BLaER1 (cell line): ENCODE results near the gene LIPJ.
A peak's percentile ranks its signal among the peaks of the same experiment; 100 is the strongest.

ENCODE experiments used
- H3K27ac ChIP-seq: shearing (Covaris generic); formaldehyde crosslinking; 2 replicates; pipeline ENCODE4 v1.8.1; 2022
- H3K27me3 ChIP-seq: shearing (Covaris generic); formaldehyde crosslinking; 2 replicates; pipeline ENCODE4 v1.8.1; 2022
- H3K36me3 ChIP-seq: shearing (Covaris generic); formaldehyde crosslinking; 2 replicates; pipeline ENCODE4 v1.8.1; 2022
- H3K4me1 ChIP-seq: shearing (Covaris generic); formaldehyde crosslinking; 2 replicates; pipeline ENCODE4 v1.8.1; 2022
- H3K4me2 ChIP-seq: shearing (Covaris generic); formaldehyde crosslinking; 2 replicates; pipeline ENCODE4 v1.8.1; 2022
- H3K4me3 ChIP-seq: shearing (Covaris generic); formaldehyde crosslinking; 2 replicates; pipeline ENCODE4 v1.8.1; 2022
- H3K9ac ChIP-seq: shearing (Covaris generic); formaldehyde crosslinking; 2 replicates; pipeline ENCODE4 v1.8.1; 2022
- H3K9me3 ChIP-seq: shearing (Covaris generic); formaldehyde crosslinking; 2 replicates; pipeline ENCODE4 v1.8.1; 2022
- H4K20me1 ChIP-seq: shearing (Covaris generic); formaldehyde crosslinking; 2 replicates; pipeline ENCODE4 v1.8.1; 2022
- Cebpa-rat ChIP-seq: shearing (Covaris generic); IDR thresholded peaks from 2 replicates; pipeline ENCODE4 v1.8.1; 2022

LIPJ gene

GRCh38 chr10:88553116-88553752 lies 33.3 kb upstream of the LIPJ start:
- Histone ChIP-seq H3K27me3 (no peaks in the 10 kb centered on the region), H3K27ac (no peak overlapping the region), H3K4me1 (no peaks in the 10 kb centered on the region), H3K4me2 (no peak overlapping the region), H3K4me3 (no peak overlapping the region), H3K36me3 (no peaks in the 10 kb centered on the region), H3K9me3 (no peaks in the 10 kb centered on the region), H3K9ac (no peak overlapping the region), H4K20me1 (no peaks in the 10 kb centered on the region)
- no peak for TF ChIP-seq Cebpa-rat

GRCh38 chr10:88555190-88555908 lies 31.2 kb upstream of the LIPJ start:
- TF ChIP-seq Cebpa-rat = peak; percentile 61
- Histone ChIP-seq H3K9me3 (no peaks in the 10 kb centered on the region), H3K27ac (no peak overlapping the region), H3K27me3 (no peaks in the 10 kb centered on the region), H3K4me3 (no peak overlapping the region), H4K20me1 (no peaks in the 10 kb centered on the region), H3K9ac (no peak overlapping the region), H3K4me2 (no peak overlapping the region), H3K36me3 (no peaks in the 10 kb centered on the region), H3K4me1 (no peaks in the 10 kb centered on the region)

- H4K20me1 ChIP-seq = no peaks in the 10 kb centered on the region
- H3K27ac ChIP-seq = no peak overlapping the region
- no peaks in the 10 kb centered on the region for H3K4me1 ChIP-seq
- no peaks in the 10 kb centered on the region for H3K36me3 ChIP-seq
- H3K9me3 ChIP-seq = no peaks in the 10 kb centered on the region
- H3K4me3 ChIP-seq = no peak overlapping the region
- no peaks in the 10 kb centered on the region for H3K27me3 ChIP-seq
- H3K4me2 ChIP-seq = no peak overlapping the region
- H3K9ac ChIP-seq = no peak overlapping the region
- no peak for TF ChIP-seq Cebpa-rat
These were observed 29.3 kb upstream of the LIPJ start for GRCh38 chr10:88557256-88557655.

DNA sequence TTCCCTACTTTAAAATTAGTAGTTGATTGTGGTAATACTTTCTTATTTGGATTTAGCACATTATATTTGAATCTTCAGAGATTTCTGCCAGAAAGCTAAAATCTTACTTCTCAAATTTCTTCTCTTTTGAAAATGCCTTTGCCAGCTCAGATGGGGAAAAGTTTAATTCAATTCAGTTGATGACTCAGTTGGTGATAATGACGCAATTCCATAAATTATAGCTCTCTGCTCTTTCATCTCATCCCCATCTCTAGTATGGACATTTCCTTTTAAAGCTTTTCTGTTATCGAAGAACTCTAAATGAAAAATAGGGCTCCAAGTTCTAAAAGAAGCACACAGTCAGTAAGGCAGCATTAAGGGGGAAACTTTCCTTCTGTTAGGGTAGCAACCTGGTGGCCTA lies 28.9 kb upstream of the LIPJ start:
- TF ChIP-seq Cebpa-rat = no peak

GRCh38 chr10:88562152-88562551 lies 24.4 kb upstream of the LIPJ start:
- H3K4me2 ChIP-seq = no peak overlapping the region
- no peaks in the 10 kb centered on the region for H4K20me1 ChIP-seq
- TF ChIP-seq Cebpa-rat = no peak

More for the DNA sequence above, 28.9 kb upstream of the LIPJ start:
- Histone ChIP-seq H3K4me1 (no peaks in the 10 kb centered on the region), H3K9ac (no peak overlapping the region), H3K9me3 (no peaks in the 10 kb centered on the region), H4K20me1 (no peaks in the 10 kb centered on the region), H3K4me2 (no peak overlapping the region), H3K27me3 (no peaks in the 10 kb centered on the region), H3K27ac (no peak overlapping the region), H3K36me3 (no peaks in the 10 kb centered on the region), H3K4me3 (no peak overlapping the region)

GRCh38 chr10:88565072-88565471 lies 21.5 kb upstream of the LIPJ start:
- Histone ChIP-seq H3K27me3 (no peaks in the 10 kb centered on the region), H3K4me2 (no peak overlapping the region), H3K27ac (no peak overlapping the region), H3K9me3 (no peaks in the 10 kb centered on the region), H3K4me1 (no peaks in the 10 kb centered on the region), H3K36me3 (no peaks in the 10 kb centered on the region), H3K9ac (no peak overlapping the region), H4K20me1 (no peaks in the 10 kb centered on the region), H3K4me3 (no peak overlapping the region)
- TF ChIP-seq Cebpa-rat = no peak

More at GRCh38 chr10:88562152-88562551, 24.4 kb upstream of the LIPJ start:
- Histone ChIP-seq H3K27me3 (no peaks in the 10 kb centered on the region), H3K4me3 (no peak overlapping the region), H3K9ac (no peak overlapping the region), H3K4me1 (no peaks in the 10 kb centered on the region), H3K9me3 (no peaks in the 10 kb centered on the region), H3K27ac (no peak overlapping the region), H3K36me3 (no peaks in the 10 kb centered on the region)

DNA sequence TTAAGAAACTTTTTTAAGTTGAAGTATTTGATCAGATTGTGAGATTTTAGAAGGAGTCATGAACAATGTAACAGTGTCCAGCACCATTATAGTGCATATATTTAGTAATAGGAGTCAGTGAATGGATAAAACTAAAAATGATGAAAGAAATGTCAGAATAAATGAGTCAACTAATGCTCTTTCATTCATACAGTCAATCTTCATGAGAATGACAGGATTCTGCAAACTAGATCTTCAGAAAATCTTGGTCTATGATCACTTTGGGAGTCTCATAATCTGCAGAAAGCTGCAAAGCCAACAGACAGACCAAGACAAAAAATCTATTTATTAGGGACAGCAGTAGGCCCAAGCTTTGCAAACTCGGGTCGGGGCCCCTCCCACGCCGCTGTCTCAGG lies 4.2 kb upstream of the LIPJ start:
- no peak overlapping the region for H3K27ac ChIP-seq

DNA sequence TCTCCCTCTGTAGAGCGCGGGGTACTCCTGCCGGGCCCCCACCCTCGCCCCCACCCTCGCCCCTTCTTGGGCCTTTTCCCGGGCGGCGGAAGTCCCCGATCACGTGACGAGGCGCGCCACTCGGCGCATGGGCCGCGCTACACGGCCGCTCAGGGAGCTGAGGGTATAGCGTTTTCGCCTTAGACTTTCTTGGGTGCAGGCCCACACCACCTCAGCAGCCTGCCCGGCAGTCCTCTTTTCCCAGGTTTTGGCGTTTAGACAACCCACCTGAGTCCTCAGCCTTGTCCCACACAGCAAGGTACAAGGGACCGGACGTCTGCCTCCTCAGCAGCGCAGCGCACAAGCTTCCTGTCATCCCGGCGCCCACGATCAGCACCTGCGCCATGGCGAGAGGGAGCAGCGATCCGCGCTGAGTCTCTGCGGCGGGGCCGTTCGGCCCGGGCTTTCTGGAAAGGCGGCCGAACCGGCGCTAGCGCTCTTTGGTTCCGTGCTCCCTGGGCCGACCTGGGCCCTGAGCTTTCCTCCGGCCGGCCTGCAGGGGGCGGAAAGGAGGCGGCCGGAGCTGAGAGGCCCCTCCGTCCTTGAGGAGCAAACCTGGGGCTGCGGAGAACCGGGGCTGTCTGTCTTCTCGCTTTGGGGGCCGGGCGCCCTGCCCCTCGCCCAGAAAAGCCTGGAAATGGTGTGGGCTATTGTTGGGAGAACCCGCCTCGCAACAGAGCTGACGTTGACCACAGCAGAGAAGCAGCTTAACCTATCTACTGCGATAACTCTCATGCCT lies 3.6 kb upstream of the LIPJ start, which contains the start of gene RNLS:
Gene RNLS, minus strand, starts transcription at position 513 of the 778 bp plus-strand sequence.
- no peaks in the 10 kb centered on the region for H4K20me1 ChIP-seq
- H3K9ac ChIP-seq = no peak within 1 kb of the TSS
- H3K36me3 ChIP-seq = no peaks in the 10 kb centered on the region
- no peaks in the 10 kb centered on the region for H3K4me1 ChIP-seq
- H3K4me2 ChIP-seq = no peak within 1 kb of the TSS
- no peak within 1 kb of the TSS for H3K4me3 ChIP-seq
- H3K9me3 ChIP-seq = peaks cover 11% of the 10 kb centered on the region
- H3K27ac ChIP-seq = no peak within 1 kb of the TSS
- no peak for TF ChIP-seq Cebpa-rat
- H3K27me3 ChIP-seq = no peaks in the 10 kb centered on the region

More for the DNA sequence above, 4.2 kb upstream of the LIPJ start:
- H3K4me1 ChIP-seq = no peaks in the 10 kb centered on the region
- peaks cover 11% of the 10 kb centered on the region for H3K9me3 ChIP-seq
- no peak for TF ChIP-seq Cebpa-rat
- no peak overlapping the region for H3K4me3 ChIP-seq
- no peaks in the 10 kb centered on the region for H3K36me3 ChIP-seq
- no peak overlapping the region for H3K4me2 ChIP-seq
- H4K20me1 ChIP-seq = no peaks in the 10 kb centered on the region
- no peaks in the 10 kb centered on the region for H3K27me3 ChIP-seq
- H3K9ac ChIP-seq = no peak overlapping the region

DNA sequence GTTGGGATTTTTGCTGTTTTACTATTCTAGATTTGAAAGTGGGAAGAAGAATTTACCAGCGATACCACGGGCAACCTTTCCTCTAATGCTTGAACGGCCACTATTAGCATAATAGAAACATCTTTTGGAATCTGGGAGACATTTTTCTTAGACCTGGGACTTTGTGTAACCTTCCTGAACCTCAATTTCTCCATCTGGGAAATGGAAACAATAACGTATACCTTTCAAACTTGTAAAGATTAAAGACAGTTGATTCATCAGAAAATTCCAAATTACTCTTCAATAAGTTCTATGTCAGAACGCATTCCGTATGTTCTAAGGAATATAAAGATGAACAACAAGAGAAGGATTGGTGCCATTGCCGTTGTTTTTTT lies 3.0 kb upstream of the LIPJ start:
- Histone ChIP-seq H3K4me3 (no peak overlapping the region), H4K20me1 (no peaks in the 10 kb centered on the region), H3K36me3 (no peaks in the 10 kb centered on the region), H3K4me1 (no peaks in the 10 kb centered on the region), H3K27ac (no peak overlapping the region), H3K4me2 (no peak overlapping the region), H3K9me3 (peaks cover 11% of the 10 kb centered on the region), H3K9ac (no peak overlapping the region), H3K27me3 (no peaks in the 10 kb centered on the region)
- TF ChIP-seq Cebpa-rat = no peak

DNA sequence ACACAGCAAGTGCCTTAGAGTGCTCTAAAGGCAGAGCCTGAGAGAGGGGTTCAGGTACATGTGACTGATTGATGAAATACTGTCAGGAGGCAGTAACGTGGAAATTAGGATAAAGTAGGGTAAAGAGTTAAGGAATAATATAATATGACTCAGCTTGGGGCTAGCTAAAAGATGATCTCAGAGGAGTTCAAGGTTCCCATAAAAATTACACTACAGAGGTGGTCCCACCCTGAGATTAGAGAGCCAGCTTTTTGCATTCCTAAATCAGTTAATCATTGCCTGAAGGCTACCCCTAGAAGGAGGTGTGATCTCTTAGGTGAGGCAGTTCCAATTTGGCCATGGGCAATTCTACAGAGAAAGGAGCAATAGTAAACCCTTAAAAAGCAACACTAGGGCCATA lies 5.8 kb downstream of the LIPJ start:
- H3K27ac ChIP-seq = no peak overlapping the region
- no peaks in the 10 kb centered on the region for H3K27me3 ChIP-seq
- no peak overlapping the region for H3K9ac ChIP-seq
- no peaks in the 10 kb centered on the region for H3K36me3 ChIP-seq
- no peak overlapping the region for H3K4me3 ChIP-seq
- H3K4me1 ChIP-seq = no peaks in the 10 kb centered on the region
- H4K20me1 ChIP-seq = no peaks in the 10 kb centered on the region
- H3K4me2 ChIP-seq = no peak overlapping the region
- TF ChIP-seq Cebpa-rat = no peak
- no peaks in the 10 kb centered on the region for H3K9me3 ChIP-seq
